Medulla oblongata (tissue), 1 donor: ENCODE data around the gene TUBGCP4.

Experiments
- DNase-seq: peaks from one replicate; pipeline ENCODE4 v3.0.0-alpha.2; 2015; ENCODE audit errors: extremely low spot score

The TUBGCP4 gene

DNA sequence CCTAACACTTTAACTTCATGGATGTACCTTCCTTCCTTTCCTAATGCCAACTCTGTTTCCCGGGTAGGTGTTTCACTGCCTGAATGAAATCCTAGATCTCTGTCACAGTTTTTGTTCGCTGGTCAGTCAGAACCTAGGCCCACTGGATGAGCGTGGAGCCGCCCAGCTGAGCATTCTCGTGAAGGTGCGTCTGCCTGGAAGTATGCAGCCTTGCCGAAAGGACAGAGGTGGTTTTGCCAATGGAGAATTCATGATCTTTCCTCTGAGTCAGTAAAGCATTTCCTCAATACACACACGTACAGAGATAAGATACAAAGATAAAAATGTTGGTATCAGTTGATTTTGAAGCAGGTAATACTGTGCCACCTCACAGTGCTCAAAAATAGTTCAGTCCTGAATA is 32.7 kb downstream of the TUBGCP4 start:
- no peak for DNase-seq

DNA sequence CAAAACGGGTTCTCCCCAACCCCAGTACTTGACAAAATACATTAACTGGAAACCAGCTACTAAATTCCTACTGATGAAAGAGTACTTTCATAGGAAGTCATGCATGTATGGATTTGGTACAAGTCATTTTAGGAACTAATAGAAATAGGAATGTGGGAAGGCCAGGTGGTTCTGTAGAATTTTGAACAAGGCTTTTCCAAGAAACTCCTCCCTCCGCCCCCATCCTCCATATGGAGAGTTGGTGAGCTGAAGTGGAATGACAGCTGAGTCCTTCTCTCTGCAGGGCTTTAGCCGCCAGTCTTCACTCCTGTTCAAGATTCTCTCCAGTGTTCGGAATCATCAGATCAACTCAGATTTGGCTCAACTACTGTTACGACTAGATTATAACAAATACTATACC is 33.2 kb downstream of the TUBGCP4 start:
- no peak for DNase-seq

GRCh38 chr15:43406189-43406588 is 35.3 kb downstream of the TUBGCP4 start:
- DNase-seq: no peak

GRCh38 chr15:43406808-43407207 is 35.9 kb downstream of the TUBGCP4 start:
- no peak for DNase-seq

GRCh38 chr15:43408789-43409188 is 37.9 kb downstream of the TUBGCP4 start:
- DNase-seq: no peak

DNA sequence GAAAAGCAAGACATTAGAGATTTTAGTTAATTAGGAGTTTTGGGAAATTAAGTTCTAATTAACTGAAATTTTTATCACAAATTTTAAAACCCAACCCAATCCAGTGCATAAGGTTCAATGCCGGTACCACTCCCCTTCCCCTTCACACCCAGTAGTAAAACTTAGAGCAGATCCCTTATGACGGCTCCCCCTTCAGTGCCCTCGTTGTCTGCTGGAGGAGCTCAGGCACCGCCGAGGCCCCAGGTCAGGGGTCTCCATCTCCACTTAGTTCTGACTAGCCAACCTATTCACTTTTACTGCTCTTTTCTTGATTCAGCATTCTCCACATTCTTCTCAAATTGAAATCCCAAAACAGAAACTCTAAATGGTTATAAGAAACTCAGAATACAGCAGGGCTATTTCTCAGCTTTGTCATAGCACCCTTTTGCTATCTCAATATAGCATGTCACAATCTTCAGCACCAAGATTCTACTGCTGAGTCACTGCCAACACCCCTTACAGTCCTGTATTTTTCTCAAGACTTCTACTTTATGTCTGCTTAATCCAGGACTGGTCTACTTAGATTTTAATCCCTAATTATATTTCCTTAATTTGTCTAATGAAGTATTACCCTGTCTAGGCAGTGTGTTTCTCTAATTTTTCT is 39.8 kb downstream of the TUBGCP4 start:
- DNase-seq: no peak

DNA sequence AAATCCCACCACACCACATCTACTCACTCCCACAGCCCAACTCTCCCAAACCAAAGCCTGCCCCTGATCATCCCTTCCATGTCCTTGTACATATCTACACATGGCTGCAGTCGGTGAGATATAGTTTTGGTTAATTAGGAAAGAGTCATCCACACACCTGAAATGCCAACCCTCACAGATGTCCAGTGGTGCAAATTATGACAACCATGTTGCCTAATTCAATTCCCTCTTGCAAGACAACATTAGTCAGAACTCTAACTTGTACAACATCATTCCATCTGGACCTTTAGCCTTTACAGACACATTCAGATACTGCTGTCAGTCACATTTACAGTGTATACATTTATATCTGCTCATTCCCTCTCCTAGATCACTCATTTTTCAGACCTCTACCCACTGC is 41.2 kb downstream of the TUBGCP4 start:
- DNase-seq: no peak

GRCh38 chr15:43414196-43414595 is 43.3 kb downstream of the TUBGCP4 start:
- DNase-seq: no peak

- no peak for DNase-seq
Measured at GRCh38 chr15:43420435-43420834, 49.5 kb downstream of the TUBGCP4 start.

DNA sequence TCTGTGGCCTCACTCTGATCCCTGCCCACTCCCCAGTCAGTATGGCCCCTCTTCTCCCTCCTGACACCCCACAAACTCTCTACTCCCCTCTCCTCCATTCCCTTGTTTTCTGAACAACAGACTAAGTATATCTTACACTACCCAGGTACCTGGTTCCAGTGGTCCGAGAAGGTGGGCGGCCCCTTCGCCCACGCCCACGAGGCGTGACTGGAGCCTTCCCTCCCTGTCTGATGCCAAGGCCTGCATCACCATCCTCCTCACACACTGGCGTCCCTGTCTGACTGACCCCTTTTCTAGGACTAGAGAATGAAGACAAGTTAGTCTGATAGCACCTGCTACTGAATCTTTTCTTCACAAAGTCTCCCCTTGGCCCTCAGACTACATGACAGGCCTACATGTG is 50.0 kb downstream of the TUBGCP4 start:
- DNase-seq: no peak

- no peak for DNase-seq
Measured at GRCh38 chr15:43423793-43424192, 52.9 kb downstream of the TUBGCP4 start.

DNA sequence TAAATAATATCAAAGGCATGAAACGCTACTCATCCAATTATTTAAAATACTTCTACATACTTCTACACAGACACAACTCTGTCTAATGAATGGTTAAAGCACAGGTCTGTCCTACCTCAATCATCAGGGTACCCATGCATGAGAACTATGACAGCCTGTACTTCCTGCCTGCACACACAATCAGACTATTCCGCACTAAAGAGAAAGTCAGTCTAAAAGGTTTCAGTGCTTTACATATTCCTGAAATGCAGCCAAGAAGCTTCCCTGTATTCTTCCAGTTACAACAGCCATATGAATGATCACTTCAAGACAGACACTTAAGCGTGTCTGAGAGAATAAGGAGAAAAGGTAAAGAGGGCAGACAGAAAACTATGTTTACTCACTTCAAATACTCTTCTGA is 58.8 kb downstream of the TUBGCP4 start:
- no peak for DNase-seq

- DNase-seq: no peak
Measured at GRCh38 chr15:43433165-43433564, 62.3 kb downstream of the TUBGCP4 start.

DNA sequence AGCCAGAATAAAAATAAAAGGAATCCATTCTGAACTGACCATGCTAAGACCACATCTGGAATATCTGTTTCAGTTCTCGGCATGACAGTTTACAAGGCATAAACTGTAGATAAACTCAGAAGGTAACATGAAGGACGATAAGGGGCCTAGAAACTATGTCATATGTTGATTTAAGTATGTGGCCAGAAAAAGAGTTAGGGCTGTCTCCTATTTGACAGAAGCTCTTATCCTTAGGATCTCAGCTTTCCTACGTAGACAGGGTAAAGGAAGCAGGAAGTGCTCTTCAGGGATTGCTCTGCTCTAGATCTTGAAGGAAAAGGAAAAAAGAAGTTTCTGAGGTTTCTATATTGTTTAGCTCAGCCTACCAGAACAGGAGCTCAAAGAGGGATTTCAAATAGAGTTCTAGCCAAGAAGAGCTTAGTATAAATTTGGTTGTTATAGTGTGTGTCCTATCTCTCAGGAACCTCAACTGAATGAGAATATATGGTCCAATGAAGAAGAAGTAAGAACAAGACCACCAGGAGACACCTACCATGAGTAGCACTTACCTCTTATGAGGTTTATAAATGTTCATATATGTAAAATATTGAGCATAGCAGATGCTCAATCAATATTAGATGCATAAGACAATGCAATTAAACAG is 62.9 kb downstream of the TUBGCP4 start:
- no peak for DNase-seq

GRCh38 chr15:43434446-43434845 is 63.5 kb downstream of the TUBGCP4 start:
- no peak for DNase-seq

DNA sequence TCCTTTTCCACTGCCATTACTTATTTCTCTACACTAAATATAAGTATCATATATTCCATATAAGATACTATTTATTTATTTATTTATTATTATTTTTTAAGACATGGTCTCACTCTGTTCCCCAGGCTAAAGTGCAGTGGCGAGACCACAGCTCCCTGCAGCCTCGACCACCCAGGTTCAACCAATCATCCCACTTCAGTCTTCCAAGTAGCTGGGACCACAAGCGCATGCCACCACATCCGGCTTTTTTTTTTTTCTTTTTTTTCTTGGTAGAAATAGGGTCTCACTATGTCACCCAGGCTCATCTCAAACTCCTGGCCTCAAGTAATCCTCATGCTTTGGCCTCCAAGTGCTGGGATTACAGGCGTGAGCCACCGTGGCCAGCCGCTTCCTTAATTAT is 65.5 kb downstream of the TUBGCP4 start:
- DNase-seq: no peak

GRCh38 chr15:43439268-43439667 is 68.4 kb downstream of the TUBGCP4 start:
- no peak for DNase-seq

DNA sequence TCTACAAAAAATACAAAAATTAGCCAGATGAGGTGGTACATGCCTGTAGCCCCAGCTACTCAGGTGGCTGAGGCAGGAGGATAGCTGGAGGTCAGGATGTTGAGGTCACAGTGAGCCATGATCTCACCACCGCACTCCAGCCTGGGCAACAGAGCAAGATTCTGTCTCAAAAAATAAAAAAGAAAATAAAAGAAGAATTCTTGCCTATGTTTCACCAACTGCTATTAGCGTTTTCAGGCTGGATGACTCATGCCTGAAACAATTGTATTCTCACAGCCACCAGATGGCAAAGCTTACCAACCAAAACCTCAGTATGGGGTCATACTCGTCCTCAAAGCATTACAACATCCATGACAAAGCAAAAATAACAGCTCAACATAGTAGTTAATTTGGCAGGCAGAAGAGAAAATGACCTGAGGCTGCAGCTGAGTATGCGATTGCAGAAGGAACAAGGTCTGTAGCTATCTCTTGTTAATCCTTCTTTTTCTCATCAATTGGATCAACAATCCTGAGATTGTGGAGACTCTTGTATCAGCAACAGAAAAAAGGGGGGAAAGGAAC is 69.9 kb downstream of the TUBGCP4 start:
- DNase-seq: peak; percentile 93

DNA sequence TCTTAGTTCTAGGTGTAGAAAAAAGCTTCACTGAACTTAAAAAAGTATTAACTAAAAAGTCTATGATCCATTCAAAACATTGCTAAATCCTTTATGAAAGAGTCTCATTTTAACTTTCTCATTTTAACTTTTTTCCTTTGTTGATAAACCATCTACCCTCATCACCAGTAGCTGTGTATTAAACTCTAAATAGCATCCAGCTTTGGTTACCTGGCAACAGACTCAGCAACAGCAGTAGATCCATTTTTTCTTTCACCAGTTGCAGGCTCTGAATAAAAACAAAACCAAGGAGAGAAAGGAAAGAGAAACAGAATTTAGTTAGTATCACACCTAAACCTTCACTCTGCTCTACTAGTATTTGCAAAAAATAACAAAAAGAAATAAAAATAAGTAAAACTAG is 70.4 kb downstream of the TUBGCP4 start:
- DNase-seq: peak; percentile 24

DNA sequence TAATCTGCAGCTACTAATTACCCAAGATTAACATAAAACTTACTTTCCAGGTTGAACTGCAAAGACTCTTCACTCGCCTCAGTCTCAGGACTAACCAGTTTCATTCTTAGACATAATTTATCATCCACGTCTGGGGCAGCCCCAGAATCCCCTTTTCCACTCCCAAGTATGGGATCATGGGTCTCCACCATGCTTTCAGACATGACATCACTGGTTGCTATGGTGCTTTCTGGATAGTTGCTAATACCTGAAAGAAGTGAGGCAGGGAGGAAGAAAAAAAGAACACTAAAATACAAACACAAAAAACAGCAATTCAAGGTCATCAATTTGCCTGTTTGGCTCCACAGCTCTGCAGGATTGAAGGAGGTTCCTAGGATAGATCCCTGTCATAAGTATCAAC is 75.4 kb downstream of the TUBGCP4 start:
- DNase-seq: no peak

DNA sequence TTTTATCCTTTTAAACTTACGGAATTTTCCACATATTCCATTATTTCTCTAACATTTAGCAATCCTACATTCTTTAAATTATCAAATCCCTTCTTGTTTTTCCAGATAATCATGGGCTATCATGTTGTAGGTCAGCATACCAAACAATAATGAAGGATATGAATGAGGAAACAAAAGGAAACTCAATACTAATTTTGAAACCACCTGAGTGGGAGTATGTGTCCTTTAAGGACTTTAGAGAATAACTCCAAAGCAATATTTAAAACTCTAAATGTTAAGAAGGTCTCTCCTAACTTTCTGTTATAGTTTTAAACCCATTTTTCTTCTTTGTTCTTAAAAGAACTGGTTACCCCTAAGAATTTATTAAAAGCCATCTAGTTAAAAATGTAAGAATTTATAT is 79.1 kb downstream of the TUBGCP4 start:
- no peak for DNase-seq
